Suprapubic skin (tissue), 4 donors: ENCODE data around the gene GTF2A1L. TPM values are rescaled to one million over a fixed set of nuclear protein-coding genes. Genes with fewer than 3 reads are reported as not detected.

ENCODE experiments used
- DNase-seq, 2 donors: peaks; one replicate each; pipeline ENCODE4 v3.0.0-alpha.2; 2019; ENCODE audit warnings: low spot score in 2 of 2
- H3K27ac ChIP-seq: fragments of 200-600 bp; sonication (generic); one replicate; pipeline ENCODE4 v1.5.1; 2019
- H3K27me3 ChIP-seq: fragments of 200-600 bp; sonication (generic); one replicate; pipeline ENCODE4 v1.5.1; 2019
- H3K36me3 ChIP-seq: fragments of 200-600 bp; sonication (generic); one replicate; pipeline ENCODE4 v1.5.1; 2019
- H3K4me1 ChIP-seq: fragments of 200-600 bp; sonication (generic); one replicate; pipeline ENCODE4 v1.5.1; 2019
- H3K4me3 ChIP-seq: fragments of 200-600 bp; sonication (generic); one replicate; pipeline ENCODE4 v1.5.1; 2019; ENCODE audit warnings: mild to moderate bottlenecking
- H3K9me3 ChIP-seq: fragments of 200-600 bp; sonication (generic); one replicate; pipeline ENCODE4 v1.5.1; 2019
- EP300 ChIP-seq: sonication (generic); formaldehyde crosslinking; IDR thresholded peaks from one replicate; pipeline ENCODE4 v1.6.1; 2017; ENCODE audit warnings: antibody characterized with exemption
- POLR2A ChIP-seq, 2 donors: fragments of 450-650 bp; IDR thresholded peaks; one replicate each; pipeline ENCODE4 v1.6.1; 2017; ENCODE audit warnings: antibody characterized with exemption in 2 of 2, mild to moderate bottlenecking in 2 of 2, moderate library complexity in 2 of 2
- POLR2AphosphoS5 ChIP-seq, 3 donors: sonication (generic); formaldehyde crosslinking; IDR thresholded peaks; one replicate each; pipeline ENCODE4 v1.6.1; 2017; ENCODE audit warnings: antibody characterized with exemption in 3 of 3
- WGBS: methylation state at CpG from one replicate; pipeline ENCODE4 v1.1.5; 2018; 5-methylcytosine and 5-hydroxymethylcytosine counted together
- total RNA-seq, 4 donors: library from RNA; depleted of rRNA; stranded (reverse); fragments of >200 nt; gene quantifications; one replicate each; pipeline ENCODE4 v1.1.0, GENCODE V29; 2016
- TF ChIP-seq, protein P1 (sequence below), 2 donors: fragments of 200-600 bp in 1 of 2; fragments of 450-650 bp in 1 of 2; sonication (generic) in 1 of 2; IDR thresholded peaks; one replicate each; pipeline ENCODE4 v1.5.1; 2016 to 2019; ENCODE audit warnings: antibody characterized with exemption in 2 of 2, mild to moderate bottlenecking in 1 of 2, moderate library complexity in 1 of 2

Gene GTF2A1L
- total RNA-seq, 4 donors from 2014 or later = 1.0 to 2.9 (median 1.1) TPM; not detected in 1

DNA sequence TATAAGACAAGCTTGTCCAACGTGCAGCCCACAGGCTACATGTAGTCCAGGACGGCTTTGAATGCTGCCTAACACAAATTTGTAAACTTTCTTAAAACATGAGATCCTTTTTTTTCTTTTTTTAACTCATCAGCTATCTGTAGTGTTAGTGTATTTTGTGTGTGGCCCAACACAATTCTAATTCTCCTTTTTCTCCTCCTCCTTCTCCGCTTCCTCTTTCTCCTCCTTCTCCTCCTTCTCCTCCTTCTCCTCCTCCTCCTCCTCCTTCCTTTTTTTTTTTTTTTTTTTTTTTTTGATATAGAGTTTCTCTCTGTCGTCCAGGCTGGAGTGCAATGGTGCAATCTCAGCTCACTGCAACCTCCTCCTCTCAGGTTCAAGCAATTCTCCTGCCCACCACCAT, 39.3 kb upstream of the GTF2A1L start:
- TF ChIP-seq POLR2AphosphoS5 (IDR thresholded peaks at IDR 0.05) = no peak
- TF ChIP-seq, protein P1, sequence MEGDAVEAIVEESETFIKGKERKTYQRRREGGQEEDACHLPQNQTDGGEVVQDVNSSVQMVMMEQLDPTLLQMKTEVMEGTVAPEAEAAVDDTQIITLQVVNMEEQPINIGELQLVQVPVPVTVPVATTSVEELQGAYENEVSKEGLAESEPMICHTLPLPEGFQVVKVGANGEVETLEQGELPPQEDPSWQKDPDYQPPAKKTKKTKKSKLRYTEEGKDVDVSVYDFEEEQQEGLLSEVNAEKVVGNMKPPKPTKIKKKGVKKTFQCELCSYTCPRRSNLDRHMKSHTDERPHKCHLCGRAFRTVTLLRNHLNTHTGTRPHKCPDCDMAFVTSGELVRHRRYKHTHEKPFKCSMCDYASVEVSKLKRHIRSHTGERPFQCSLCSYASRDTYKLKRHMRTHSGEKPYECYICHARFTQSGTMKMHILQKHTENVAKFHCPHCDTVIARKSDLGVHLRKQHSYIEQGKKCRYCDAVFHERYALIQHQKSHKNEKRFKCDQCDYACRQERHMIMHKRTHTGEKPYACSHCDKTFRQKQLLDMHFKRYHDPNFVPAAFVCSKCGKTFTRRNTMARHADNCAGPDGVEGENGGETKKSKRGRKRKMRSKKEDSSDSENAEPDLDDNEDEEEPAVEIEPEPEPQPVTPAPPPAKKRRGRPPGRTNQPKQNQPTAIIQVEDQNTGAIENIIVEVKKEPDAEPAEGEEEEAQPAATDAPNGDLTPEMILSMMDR (IDR thresholded peaks at IDR 0.05) = no peak
- TF ChIP-seq EP300 = no peak
- no peak for TF ChIP-seq POLR2A (IDR thresholded peaks at IDR 0.05)
- Histone ChIP-seq H3K36me3 (no peaks in the 10 kb centered on the region), H3K27ac (no peak overlapping the region), H3K4me3 (no peak overlapping the region), H3K27me3 (no peaks in the 10 kb centered on the region), H3K9me3 (no peaks in the 10 kb centered on the region), H3K4me1 (no peaks in the 10 kb centered on the region)
- no peak for DNase-seq
- WGBS = 93% methylated on average over 4 of the region's 4 CpGs

DNA sequence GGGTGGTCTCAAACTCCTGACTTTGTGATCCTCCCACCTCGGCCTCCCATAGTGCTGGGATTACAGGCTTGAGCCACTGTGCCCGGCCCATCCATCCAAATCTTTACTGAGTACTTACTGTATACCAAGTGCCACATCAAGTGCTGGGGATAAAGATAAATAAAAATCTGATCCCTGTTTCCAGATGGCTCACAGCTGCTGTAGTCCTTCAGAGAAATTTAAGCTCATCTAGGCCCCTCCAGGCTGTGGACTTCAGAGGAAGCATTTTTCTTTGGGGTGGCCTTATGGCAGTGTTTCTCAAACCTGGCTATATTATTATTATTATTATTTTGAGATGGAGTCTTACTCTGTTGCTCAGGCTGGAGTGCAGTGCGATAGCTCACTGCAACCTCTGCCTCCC, 33.7 kb upstream of the GTF2A1L start:
- Histone ChIP-seq H3K36me3 (no peaks in the 10 kb centered on the region), H3K4me1 (no peaks in the 10 kb centered on the region), H3K27ac (no peak overlapping the region), H3K27me3 (no peaks in the 10 kb centered on the region), H3K9me3 (no peaks in the 10 kb centered on the region), H3K4me3 (no peak overlapping the region)
- 89% methylated on average over 3 of the region's 3 CpGs for WGBS
- DNase-seq = no peak
- TF ChIP-seq EP300 (no peak), POLR2A (IDR thresholded peaks at IDR 0.05) (no peak), POLR2AphosphoS5 (IDR thresholded peaks at IDR 0.05) (no peak)
- TF ChIP-seq, protein P1 (IDR thresholded peaks at IDR 0.05) = no peak

DNA sequence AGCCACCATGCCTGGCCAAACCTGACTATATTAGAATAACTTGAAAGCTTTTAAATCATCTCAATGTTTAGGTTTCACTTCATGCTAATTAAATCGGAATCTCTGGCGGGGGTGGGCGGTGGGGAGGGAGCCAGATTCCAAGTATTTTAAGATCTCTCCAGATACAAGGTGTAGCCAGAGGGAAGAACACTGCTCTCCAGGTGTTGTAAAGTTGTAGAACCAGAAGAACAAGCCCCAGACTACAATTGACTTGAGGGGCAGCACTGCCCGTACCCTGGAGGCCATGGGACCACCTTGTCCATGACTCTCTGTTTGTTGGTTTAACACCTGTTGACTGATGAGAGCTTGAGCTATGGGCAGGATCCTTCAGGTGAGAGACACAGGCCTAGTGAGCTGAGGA, 33.1 kb upstream of the GTF2A1L start:
- no peak overlapping the region for H3K4me3 ChIP-seq
- DNase-seq = no peak
- H3K27ac ChIP-seq = no peak overlapping the region
- H3K4me1 ChIP-seq = no peaks in the 10 kb centered on the region
- no peak for TF ChIP-seq POLR2A (IDR thresholded peaks at IDR 0.05)
- H3K9me3 ChIP-seq = no peaks in the 10 kb centered on the region
- 86% methylated on average over 4 of the region's 4 CpGs for WGBS
- no peaks in the 10 kb centered on the region for H3K27me3 ChIP-seq
- H3K36me3 ChIP-seq = no peaks in the 10 kb centered on the region

DNA sequence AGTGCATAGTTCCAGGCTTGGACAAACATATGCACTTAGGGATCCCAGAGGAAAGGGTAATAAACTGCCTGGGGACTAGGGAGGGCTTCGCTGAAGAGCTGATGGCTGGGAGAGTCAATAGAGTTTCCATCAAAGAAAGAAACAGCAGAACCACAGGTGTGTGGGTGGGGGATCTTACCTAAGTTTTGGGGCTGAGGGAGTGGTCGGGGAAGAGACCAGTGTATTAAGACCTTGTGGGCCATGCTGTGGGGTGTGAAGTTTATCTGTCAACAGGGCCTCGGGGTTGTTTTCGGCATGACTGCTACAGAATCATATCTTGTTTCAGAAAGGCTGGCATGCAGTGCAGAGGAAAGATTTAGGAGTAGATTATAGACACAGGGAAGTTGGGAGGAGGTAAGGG, 31.2 kb upstream of the GTF2A1L start:
- no peak for DNase-seq
- H3K36me3 ChIP-seq = no peaks in the 10 kb centered on the region
- H3K4me1 ChIP-seq = no peaks in the 10 kb centered on the region
- 58% methylated on average over 4 of the region's 4 CpGs for WGBS
- H3K27ac ChIP-seq = no peak overlapping the region
- H3K27me3 ChIP-seq = no peaks in the 10 kb centered on the region
- H3K4me3 ChIP-seq = no peak overlapping the region
- TF ChIP-seq, protein P1 (IDR thresholded peaks at IDR 0.05) = no peak
- TF ChIP-seq POLR2A (IDR thresholded peaks at IDR 0.05) (no peak), POLR2AphosphoS5 (IDR thresholded peaks at IDR 0.05) (no peak), EP300 (no peak)
- H3K9me3 ChIP-seq = no peaks in the 10 kb centered on the region

DNA sequence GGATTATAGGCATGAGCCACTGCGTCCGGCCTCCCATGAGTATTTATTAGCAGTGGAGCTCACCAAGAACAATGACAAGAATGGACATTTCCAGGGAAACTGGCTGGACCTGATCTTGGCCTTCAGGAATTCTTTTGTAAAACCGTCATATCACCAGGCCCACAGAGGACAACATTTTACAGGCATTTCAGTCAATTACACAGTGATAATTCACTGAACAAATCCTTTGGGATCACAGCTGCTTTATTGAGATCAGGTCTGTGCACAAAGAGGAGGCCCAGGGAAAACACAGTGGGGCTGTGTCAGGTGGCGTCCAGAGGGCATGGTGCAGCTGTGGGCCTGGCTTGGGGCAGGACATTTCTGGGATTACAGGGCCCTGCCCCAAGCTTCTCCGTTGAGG, 30.1 kb upstream of the GTF2A1L start:
- no peaks in the 10 kb centered on the region for H3K9me3 ChIP-seq
- DNase-seq = no peak
- H3K4me1 ChIP-seq = no peaks in the 10 kb centered on the region
- TF ChIP-seq, protein P1 (IDR thresholded peaks at IDR 0.05) = no peak
- no peak for TF ChIP-seq EP300
- TF ChIP-seq POLR2A (IDR thresholded peaks at IDR 0.05) = no peak
- no peak for TF ChIP-seq POLR2AphosphoS5 (IDR thresholded peaks at IDR 0.05)
- no peaks in the 10 kb centered on the region for H3K36me3 ChIP-seq
- WGBS = 86% methylated on average over 5 of the region's 5 CpGs
- no peaks in the 10 kb centered on the region for H3K27me3 ChIP-seq
- no peak overlapping the region for H3K4me3 ChIP-seq
- H3K27ac ChIP-seq = no peak overlapping the region

DNA sequence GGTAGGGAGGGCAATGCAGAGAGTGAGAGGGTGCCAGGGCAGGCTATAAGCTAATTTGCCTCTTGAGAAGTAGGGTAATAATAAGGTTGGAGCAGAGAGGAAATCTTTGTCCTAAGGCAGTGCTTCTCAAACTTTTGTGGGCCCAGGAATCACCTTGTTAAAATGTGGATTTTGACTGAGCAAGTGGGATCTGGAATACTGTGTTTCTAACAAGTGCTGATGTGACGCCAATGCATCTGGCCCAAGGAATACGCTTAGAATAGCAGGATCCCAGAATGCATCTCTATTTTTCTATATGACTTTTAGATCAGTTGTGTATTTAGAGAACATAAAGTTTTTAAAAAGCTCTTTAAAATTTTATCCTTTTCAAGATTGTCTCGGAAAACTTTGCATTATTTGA, 29.7 kb upstream of the GTF2A1L start:
- H3K27me3 ChIP-seq = no peaks in the 10 kb centered on the region
- no peak overlapping the region for H3K4me3 ChIP-seq
- 94% methylated on average over 3 of the region's 3 CpGs for WGBS
- no peak for TF ChIP-seq EP300
- no peak for TF ChIP-seq POLR2A (IDR thresholded peaks at IDR 0.05)
- TF ChIP-seq POLR2AphosphoS5 (IDR thresholded peaks at IDR 0.05) = no peak
- TF ChIP-seq, protein P1 (IDR thresholded peaks at IDR 0.05) = no peak
- H3K27ac ChIP-seq = no peak overlapping the region
- H3K36me3 ChIP-seq = no peaks in the 10 kb centered on the region
- no peaks in the 10 kb centered on the region for H3K9me3 ChIP-seq
- no peak for DNase-seq
- H3K4me1 ChIP-seq = no peaks in the 10 kb centered on the region
